GM18499 (cell line): Measurements from ENCODE around the gene BAG1.
A peak's percentile ranks its signal among the peaks of the same experiment; 100 is the strongest.

ENCODE experiments used
- ATAC-seq: cut with Tn5 transposase; IDR thresholded peaks from one replicate; pipeline ENCODE4 v1.9.1; 2021; ENCODE audit warnings: moderate number of reproducible peaks; ENCODE audit not compliant: insufficient read depth, unreplicated experiment

The BAG1 gene

GRCh38 chr9:33245341-33245740 lies 19.2 kb downstream of the BAG1 start:
- ATAC-seq, result no peak

DNA sequence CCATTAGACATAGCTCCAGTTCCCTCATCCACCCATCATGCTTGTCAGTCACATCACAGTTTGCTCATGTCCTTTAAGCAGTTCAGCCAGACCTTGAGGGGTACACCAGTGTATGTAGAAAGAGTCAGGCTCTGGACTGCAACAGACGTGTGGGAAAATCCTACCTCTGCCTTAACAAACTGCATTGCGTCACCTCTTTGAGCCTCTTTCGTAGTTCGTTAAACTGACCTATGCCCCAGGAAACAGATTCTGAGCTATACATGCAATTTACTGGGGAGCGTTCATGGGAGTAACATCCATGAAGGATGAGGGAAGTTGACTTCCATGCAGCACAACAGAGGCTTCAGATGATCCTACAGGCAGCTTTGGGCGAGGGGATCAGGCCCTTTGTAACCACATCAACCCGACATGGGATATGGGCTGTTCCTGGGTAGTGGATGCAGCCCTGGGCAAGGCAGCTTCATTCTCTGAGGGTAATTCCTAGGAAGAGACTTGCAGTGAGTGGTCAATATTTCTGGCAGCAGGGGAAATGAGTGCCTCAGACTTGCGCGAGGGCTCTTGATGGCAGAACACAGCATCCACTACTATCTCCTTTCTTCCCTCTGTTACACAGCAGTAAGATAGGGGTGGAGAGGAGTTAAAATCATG lies 20.2 kb downstream of the BAG1 start:
- no peak for ATAC-seq

DNA sequence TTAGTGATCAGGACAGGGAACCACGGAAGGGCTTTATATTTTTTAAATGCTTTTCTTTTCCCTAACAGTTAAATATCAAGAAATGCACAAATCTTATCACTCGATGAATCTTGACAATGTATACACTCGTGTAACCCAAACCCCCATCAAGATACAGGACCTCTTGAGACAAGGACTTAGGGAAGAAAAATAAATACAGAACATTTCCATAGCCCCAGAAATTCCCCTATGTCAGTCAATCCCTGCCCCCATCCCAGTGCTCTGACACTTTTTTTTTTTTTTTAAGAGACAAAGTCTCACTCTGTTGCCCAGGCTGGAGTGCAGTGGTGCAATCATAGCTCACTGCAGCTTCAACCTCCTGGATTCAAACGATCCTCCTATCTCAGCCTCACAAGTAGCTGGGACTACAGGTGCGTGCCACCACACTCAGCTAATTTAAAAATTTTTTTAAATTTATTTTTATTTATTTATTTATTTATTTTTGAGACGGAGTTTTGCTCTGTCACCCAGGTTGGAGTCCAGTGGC lies 21.8 kb downstream of the BAG1 start:
- ATAC-seq, result no peak

- ATAC-seq, result no peak
These were observed 23.2 kb downstream of the BAG1 start for GRCh38 chr9:33241298-33241697.

DNA sequence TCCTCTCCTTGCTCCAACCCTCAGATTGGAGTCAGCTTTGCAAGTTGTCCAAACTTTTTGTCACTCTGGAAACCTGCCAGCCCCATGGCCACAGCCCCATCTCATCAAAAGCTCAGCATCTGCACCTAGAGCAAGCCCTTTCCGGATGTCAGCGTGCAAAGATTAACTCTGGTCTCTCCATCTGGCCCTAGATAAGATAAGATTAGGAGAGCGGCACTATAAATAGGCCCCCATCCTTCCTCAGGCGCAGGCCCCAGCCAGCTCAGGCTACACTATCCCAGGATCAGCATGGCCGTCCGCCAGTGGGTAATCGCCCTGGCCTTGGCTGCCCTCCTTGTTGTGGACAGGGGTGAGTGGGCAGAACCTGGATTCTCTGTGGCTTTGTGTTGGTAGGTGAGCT lies 24.6 kb downstream of the BAG1 start, which contains the start of gene SPINK4:
TSS of gene SPINK4 (plus strand) at position 247 of the 400 bp plus-strand sequence. CDS start at position 289, 42 bp downstream.
- ATAC-seq, result no peak

DNA sequence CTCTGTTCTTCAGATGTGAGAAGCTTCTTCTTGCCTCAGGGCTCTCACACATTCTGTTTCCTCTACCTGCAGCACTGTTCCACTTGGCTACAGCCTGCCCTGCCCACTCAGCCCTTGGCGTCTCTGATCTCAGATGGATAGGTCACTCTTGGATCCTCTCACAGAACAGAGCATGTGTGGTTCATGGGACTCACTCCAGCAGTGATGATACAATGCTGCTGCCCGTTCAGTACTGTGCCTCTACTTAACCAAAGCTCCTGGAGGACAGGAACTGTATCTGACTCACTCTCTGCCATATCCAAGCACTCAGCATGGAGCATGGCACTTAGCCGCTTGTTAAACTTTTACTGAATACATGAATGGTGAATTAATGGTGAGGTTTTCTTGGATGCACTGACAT lies 27.9 kb downstream of the BAG1 start:
- no peak for ATAC-seq

DNA sequence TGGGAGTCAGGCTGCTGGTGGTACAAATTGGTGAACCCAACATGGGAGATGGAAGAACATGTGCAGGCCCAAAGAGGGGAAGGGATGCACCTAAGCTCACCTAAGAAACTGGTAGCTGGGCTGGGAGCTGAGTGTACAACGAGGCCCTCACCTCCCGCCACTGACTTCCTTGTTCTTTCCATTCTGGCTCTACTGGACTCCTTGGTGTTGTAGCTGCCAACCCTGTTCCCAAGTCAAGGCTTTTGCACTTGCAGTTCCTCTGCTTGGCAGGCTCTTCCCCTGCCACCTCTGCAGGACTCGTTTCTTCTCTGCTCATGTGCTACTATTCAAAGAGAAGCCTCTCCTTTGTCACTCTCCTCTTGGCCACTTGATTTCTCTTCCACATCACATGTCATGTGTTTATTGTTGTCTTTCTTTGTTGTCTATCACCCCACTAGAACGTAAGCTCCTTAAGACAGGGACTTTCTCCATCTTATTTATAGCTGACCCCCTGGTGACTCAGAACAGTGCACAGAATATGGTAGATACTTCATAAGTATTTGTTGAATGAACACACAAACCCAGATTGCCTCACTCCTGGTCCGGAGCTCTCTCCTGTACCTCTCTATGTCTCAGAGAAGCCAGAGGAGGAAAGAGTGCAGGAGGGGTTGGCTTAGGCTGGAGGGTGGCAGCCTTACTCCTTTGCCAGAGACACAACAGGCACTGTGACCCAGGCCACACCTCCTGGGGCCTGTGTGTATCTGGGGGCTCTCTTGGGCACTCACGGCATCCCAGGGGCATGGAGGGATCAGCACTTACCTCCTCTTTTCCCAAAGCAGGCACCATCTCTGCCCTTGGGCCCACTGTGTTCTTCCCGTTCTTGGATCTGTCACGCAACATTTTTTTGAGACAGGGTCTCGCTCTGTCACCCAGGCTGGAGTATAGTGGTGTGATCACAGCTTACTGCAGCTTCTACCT lies 29.7 kb downstream of the BAG1 start:
- ATAC-seq, result no peak

- ATAC-seq, result no peak
These were observed 30.7 kb downstream of the BAG1 start for GRCh38 chr9:33233626-33234342.

- no peak for ATAC-seq
These were observed 31.7 kb downstream of the BAG1 start for GRCh38 chr9:33232815-33233214.

GRCh38 chr9:33231623-33231942 lies 32.9 kb downstream of the BAG1 start:
- no peak for ATAC-seq

DNA sequence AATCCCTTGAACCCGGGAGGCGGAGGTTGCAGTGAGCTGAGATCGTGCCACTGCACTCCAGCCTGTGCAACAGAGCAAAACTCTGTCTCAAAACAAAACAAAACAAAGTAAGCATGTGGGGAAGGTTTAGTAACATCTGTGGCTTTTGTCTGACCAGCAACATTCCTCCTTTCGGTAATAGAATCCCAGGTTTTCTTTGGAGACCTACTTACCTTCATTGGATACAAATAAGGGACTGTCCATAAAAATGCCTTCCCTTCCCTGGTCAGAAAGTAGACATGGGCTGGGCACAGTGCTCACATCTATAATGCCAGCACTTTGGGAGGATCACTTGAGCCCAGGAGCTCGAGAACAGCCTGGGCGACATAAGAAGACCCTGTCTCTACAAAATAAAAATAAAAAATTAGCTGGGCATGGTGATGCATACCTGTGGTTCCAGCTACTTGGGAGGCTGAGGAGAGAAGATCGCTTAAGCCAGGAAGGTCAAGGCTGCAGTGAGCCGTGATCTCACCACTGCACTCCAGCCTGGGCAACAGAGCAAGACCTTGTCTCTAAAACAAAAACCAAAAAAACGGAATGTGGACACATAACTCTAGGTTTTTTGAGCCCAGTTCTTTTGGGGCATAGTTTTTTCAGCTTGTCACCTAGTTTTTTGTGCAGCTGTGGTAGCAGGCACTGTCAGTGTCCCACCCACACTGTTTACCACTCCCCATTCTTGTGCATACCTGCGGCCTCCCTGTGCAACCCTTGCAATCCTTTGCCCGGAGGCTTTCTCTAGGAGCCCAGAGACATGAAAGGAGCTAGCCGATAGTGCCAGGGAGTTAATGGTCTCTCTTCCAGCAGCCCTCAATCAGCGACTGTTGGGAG lies 33.5 kb downstream of the BAG1 start:
- no peak for ATAC-seq

GRCh38 chr9:33229359-33230114 lies 35.0 kb downstream of the BAG1 start:
- no peak for ATAC-seq

DNA sequence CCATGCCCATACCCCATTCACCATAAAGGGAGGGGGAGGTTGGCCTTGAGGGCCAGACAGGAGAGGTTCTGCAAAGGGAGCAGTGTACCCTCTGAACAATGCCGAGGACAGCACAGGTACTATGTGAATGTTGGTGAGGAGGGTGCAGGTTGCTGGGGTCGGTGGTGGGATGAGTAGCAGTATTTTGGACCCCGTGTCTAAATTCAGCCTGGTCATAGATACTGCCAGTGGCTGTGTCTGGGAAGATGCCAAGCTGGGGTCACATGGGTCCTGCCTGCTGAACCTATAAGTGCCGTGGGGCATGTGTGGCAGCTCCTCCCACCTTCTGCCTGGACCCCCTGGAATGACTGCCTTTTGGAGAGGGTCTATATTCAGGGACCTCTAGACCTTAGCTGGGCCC lies 35.9 kb downstream of the BAG1 start:
- no peak for ATAC-seq

DNA sequence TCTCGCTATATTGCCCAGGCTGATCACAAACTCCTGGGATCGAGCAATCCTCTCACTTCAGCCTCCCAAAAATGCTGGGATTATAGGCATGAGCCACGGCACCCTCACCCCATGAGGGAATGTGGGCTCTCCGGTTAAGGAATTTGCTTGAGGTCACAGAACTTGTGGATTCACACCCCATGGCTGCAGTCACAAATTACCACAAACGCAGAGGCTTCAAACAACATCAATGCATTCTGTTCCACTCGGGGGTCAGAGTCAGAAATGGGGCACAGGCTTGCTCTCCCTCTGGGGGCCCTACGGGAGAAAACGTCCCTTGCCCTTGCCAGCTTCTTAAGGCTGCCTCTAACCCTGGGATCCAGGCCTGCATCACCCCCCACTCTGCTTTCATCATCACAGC lies 36.8 kb downstream of the BAG1 start:
- no peak for ATAC-seq

- peak; percentile 58 for ATAC-seq
These were observed 37.5 kb downstream of the BAG1 start for GRCh38 chr9:33227008-33227398.

- ATAC-seq, result no peak
These were observed 39.0 kb downstream of the BAG1 start for GRCh38 chr9:33225319-33226147.

DNA sequence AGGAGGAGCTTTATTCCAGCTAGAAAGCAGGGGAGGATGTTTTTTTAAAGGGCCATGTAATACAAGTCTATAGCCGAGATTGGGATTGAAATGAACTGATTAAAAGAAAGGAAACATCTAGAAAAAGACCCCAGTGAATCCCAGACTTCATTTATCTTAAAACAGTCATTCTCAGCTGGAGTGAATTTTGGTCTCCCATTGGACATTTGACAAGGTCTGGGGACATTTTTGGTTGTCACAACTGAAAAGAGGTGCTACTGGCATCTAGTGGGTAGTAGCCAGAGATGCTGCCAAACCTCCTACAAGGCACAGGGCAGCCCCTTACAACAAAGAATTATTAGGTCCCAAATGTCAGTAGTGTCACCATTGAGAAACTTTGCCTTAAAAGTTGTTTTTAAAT lies 40.8 kb downstream of the BAG1 start:
- ATAC-seq, result no peak

- ATAC-seq, result no peak
These were observed 42.5 kb downstream of the BAG1 start for GRCh38 chr9:33222031-33222430.

- no peak for ATAC-seq
These were observed 43.0 kb downstream of the BAG1 start for GRCh38 chr9:33221568-33221884.
